Fibroblast of lung (primary cell): ENCODE data around the gene DHRS4L2.
"Not testable (repeated sequence)": the region's sequence is repeated elsewhere in the genome, so short reads cannot be mapped to it uniquely, and the experiment has no call there.

Source experiments
- CTCF ChIP-seq, 2 donors: IDR thresholded peaks in 1 of 2; conservative IDR thresholded peaks in 1 of 2; 1 replicate in 1 of 2; 2 replicates in 1 of 2; pipeline ENCODE4 v1.5.1; 2011 to 2012; ENCODE audit warnings: low read length in 2 of 2, control low read depth in 1 of 2, inconsistent platforms in 1 of 2, low read depth in 1 of 2, mild to moderate bottlenecking in 1 of 2
- EZH2 ChIP-seq: IDR thresholded peaks from 2 replicates; pipeline ENCODE4 v1.5.1; 2012; ENCODE audit warnings: low read length, control low read depth, mild to moderate bottlenecking; ENCODE audit errors: missing control alignments

GRCh38 chr14:24029687-24030086 lies 41.0 kb downstream of the DHRS4L2 start:
- not testable (repeated sequence) for TF ChIP-seq CTCF (conservative IDR thresholded peaks at IDR 0.05 in 1 of 2, IDR thresholded peaks at IDR 0.05 in 1 of 2; ENCODE audit: low read depth in 1 of 2, low read length in 2 of 2); EZH2
